SK-N-SH (cell line): ENCODE results near the gene LDB2. TPM values are rescaled to one million over a fixed set of nuclear protein-coding genes. Genes with fewer than 3 reads are reported as not detected.

Source experiments
- CTCF ChIA-PET: fragments of 300-600, 350-600 bp; formaldehyde crosslinking; extraction: SDS; loops from one replicate; lab custom pipeline; 2021; lab: Yijun Ruan, JAX
- POLR2A ChIA-PET: fragments of 350-600 bp; sonication (Branson Sonifier 250); formaldehyde crosslinking; extraction: SDS; loops from one replicate; lab custom pipeline; 2020; ENCODE audit warnings: antibody characterized with exemption, inconsistent platforms; lab: Yijun Ruan, JAX
- DNase-seq: peaks from one replicate; pipeline ENCODE4 v3.0.0; 2012
- H2AFZ ChIP-seq: fragments of 200-600 bp; sonication (generic); 2 replicates; pipeline ENCODE4 v1.8.1; 2016; ENCODE audit warnings: antibody characterized with exemption, mild to moderate bottlenecking, low read depth
- H3F3A ChIP-seq: fragments of 200-600 bp; sonication (generic); replicated peaks from 2 replicates; pipeline ENCODE3; 2016; ENCODE audit warnings: antibody characterized with exemption, mild to moderate bottlenecking; ENCODE audit not compliant: insufficient read depth
- H3K27ac ChIP-seq, 2 experiments: fragments of 200-500 bp in 1 of 2; fragments of 200-600 bp in 1 of 2; sonication (Bioruptor generic) in 1 of 2; sonication (generic), shearing (Covaris generic) in 1 of 2; 2 replicates each; pipeline versions ENCODE4 v1.5.1 to v1.6.1; 2014 to 2016; ENCODE audit warnings: low read depth in 2 of 2, inconsistent platforms in 1 of 2, low read length in 1 of 2, mild to moderate bottlenecking in 1 of 2, mixed read lengths in 1 of 2
- H3K27me3 ChIP-seq: fragments of 200-600 bp; sonication (generic), shearing (Covaris generic); 2 replicates; pipeline ENCODE4 v1.6.1; 2016; ENCODE audit warnings: mixed run types; ENCODE audit not compliant: insufficient read depth
- H3K36me3 ChIP-seq, 2 experiments: fragments of 200-500 bp in 1 of 2; fragments of 200-600 bp in 1 of 2; sonication (Bioruptor generic) in 1 of 2; sonication (generic) in 1 of 2; replicated peaks in 1 of 2; 2 replicates each; pipeline versions ENCODE3 to v1.5.1; 2014 to 2016; ENCODE audit warnings: low read length in 1 of 2, mild to moderate bottlenecking in 1 of 2; ENCODE audit not compliant: insufficient read depth in 2 of 2, control insufficient read depth in 1 of 2
- H3K4me1 ChIP-seq, 2 experiments: fragments of 200-500 bp in 1 of 2; fragments of 200-600 bp in 1 of 2; sonication (Bioruptor generic) in 1 of 2; sonication (generic), shearing (Covaris generic) in 1 of 2; 2 replicates each; pipeline versions ENCODE4 v1.5.1 to v1.6.1; 2014 to 2016; ENCODE audit warnings: low read depth in 1 of 2, low read length in 1 of 2, mixed run types in 1 of 2; ENCODE audit not compliant: insufficient read depth in 2 of 2, control insufficient read depth in 1 of 2
- H3K4me2 ChIP-seq: fragments of 200-600 bp; sonication (generic), shearing (Covaris generic); 2 replicates; pipeline ENCODE4 v1.6.1; 2017; ENCODE audit warnings: mixed run types
- H3K4me3 ChIP-seq, 2 experiments: fragments of 200-500 bp in 1 of 2; fragments of 200-600 bp in 1 of 2; sonication (Bioruptor generic) in 1 of 2; sonication (generic), shearing (Covaris generic) in 1 of 2; 2 replicates each; pipeline versions ENCODE4 v1.5.1 to v1.8.1; 2014 to 2016; ENCODE audit warnings: low read depth in 2 of 2, inconsistent platforms in 1 of 2, low read length in 1 of 2, mild to moderate bottlenecking in 1 of 2, mixed read lengths in 1 of 2, moderate library complexity in 1 of 2
- H3K79me2 ChIP-seq: fragments of 200-600 bp; sonication (generic); 2 replicates; pipeline ENCODE4 v1.8.1; 2017; ENCODE audit warnings: mild to moderate bottlenecking; ENCODE audit not compliant: insufficient read depth
- H3K9ac ChIP-seq: fragments of 200-600 bp; sonication (generic); 2 replicates; pipeline ENCODE4 v1.6.1; 2017; ENCODE audit warnings: mixed run types
- H3K9me2 ChIP-seq: fragments of 200-600 bp; sonication (generic); 2 replicates; pipeline ENCODE4 v1.6.1; 2017; ENCODE audit warnings: mixed run types
- H3K9me3 ChIP-seq: fragments of 200-600 bp; sonication (generic); 2 replicates; pipeline ENCODE4 v1.6.1; 2017; ENCODE audit warnings: mixed run types, mild to moderate bottlenecking, moderate library complexity
- H4K20me1 ChIP-seq: fragments of 200-600 bp; sonication (generic); 2 replicates; pipeline ENCODE4 v1.6.1; 2017; ENCODE audit warnings: mild to moderate bottlenecking, mixed run types; ENCODE audit not compliant: insufficient read depth
- CHD2 ChIP-seq: fragments of 150-350 bp; IDR thresholded peaks from 2 replicates; pipeline ENCODE4 v1.6.1; 2018; ENCODE audit warnings: low read length; ENCODE audit not compliant: partially characterized antibody
- EZH2phosphoT487 ChIP-seq: fragments of 200-600 bp; sonication (generic); IDR thresholded peaks from 2 replicates; pipeline ENCODE4 v1.6.1; 2017; ENCODE audit warnings: low read depth, mixed run types, mild to moderate bottlenecking, antibody characterized with exemption, moderate library complexity, borderline replicate concordance
- FOSL2 ChIP-seq: IDR thresholded peaks from 2 replicates; pipeline ENCODE4 v1.4.0; 2012; ENCODE audit warnings: low read depth, mild to moderate bottlenecking, moderate library complexity, borderline replicate concordance
- FOXJ3 ChIP-seq: sonication (generic); formaldehyde crosslinking; IDR thresholded peaks from 2 replicates; pipeline ENCODE4 v1.5.1; 2020; ENCODE audit warnings: mild to moderate bottlenecking, missing genetic modification reagents
- FOXM1 ChIP-seq: IDR thresholded peaks from 2 replicates; pipeline ENCODE4 v1.4.0; 2012; ENCODE audit warnings: low read depth, mild to moderate bottlenecking
- GATA2 ChIP-seq: sonication (generic); formaldehyde crosslinking; IDR thresholded peaks from 2 replicates; pipeline ENCODE4 v1.5.0; 2020; ENCODE audit warnings: mild to moderate bottlenecking, missing genetic modification reagents
- NRF1 ChIP-seq: IDR thresholded peaks from 2 replicates; pipeline ENCODE4 v1.6.1; 2012; ENCODE audit warnings: low read depth, mild to moderate bottlenecking, low read length
- POLR2AphosphoS5 ChIP-seq: IDR thresholded peaks from 2 replicates; pipeline ENCODE4 v1.6.1; 2012; ENCODE audit warnings: low read depth, low read length
- RAD21 ChIP-seq: IDR thresholded peaks from 2 replicates; pipeline ENCODE4 v1.6.1; 2012; ENCODE audit warnings: mild to moderate bottlenecking, low read length
- RXRA ChIP-seq: IDR thresholded peaks from 2 replicates; pipeline ENCODE4 v1.4.0; 2012; ENCODE audit warnings: low read depth, mild to moderate bottlenecking, borderline replicate concordance
- SIN3A ChIP-seq: IDR thresholded peaks from 2 replicates; pipeline ENCODE4 v1.6.1; 2012; ENCODE audit warnings: low read depth, mild to moderate bottlenecking, low read length, moderate library complexity, borderline replicate concordance
- SMC3 ChIP-seq: IDR thresholded peaks from 2 replicates; pipeline ENCODE4 v1.6.1; 2012; ENCODE audit warnings: low read depth, low read length, improper control_type of control experiment
- TAF1 ChIP-seq: IDR thresholded peaks from 2 replicates; pipeline ENCODE4 v1.6.1; 2012; ENCODE audit warnings: low read depth, mild to moderate bottlenecking, low read length, moderate library complexity, borderline replicate concordance
- TCF12 ChIP-seq: IDR thresholded peaks from 2 replicates; pipeline ENCODE4 v1.4.0; 2012
- TEAD4 ChIP-seq: IDR thresholded peaks from 2 replicates; pipeline ENCODE4 v1.4.0; 2012; ENCODE audit warnings: mild to moderate bottlenecking, borderline replicate concordance; ENCODE audit not compliant: insufficient read depth
- USF1 ChIP-seq: IDR thresholded peaks from 2 replicates; pipeline ENCODE4 v1.4.0; 2012; ENCODE audit warnings: low read depth, borderline replicate concordance
- WGBS: methylation state at CpG from one replicate; pipeline ENCODE4 v1.1.6; 2017; ENCODE audit warnings: low lambda C conversion rate; 5-methylcytosine and 5-hydroxymethylcytosine counted together
- polyA plus RNA-seq, 3 experiments: library from polyadenylated mRNA; depleted of rRNA; stranded (reverse); fragments of >200 nt; gene quantifications; 2 replicates each; pipeline ENCODE4 v1.2.3, GENCODE V29; 2012
- TF ChIP-seq, protein P1 (sequence below): IDR thresholded peaks from 2 replicates; pipeline ENCODE4 v1.4.0; 2012; ENCODE audit warnings: low read depth
- TF ChIP-seq, protein P2 (sequence below): fragments of 150-350 bp; IDR thresholded peaks from 2 replicates; pipeline ENCODE4 v1.6.1; 2017; ENCODE audit warnings: antibody characterized with exemption, low read length, low read depth, borderline replicate concordance
- TF ChIP-seq, protein P3 (sequence below): IDR thresholded peaks from 2 replicates; pipeline ENCODE4; 2012
- TF ChIP-seq, protein P4 (sequence below): fragments of 200-600 bp; sonication (generic); IDR thresholded peaks from 2 replicates; pipeline ENCODE4 v1.6.1; 2017; ENCODE audit warnings: antibody characterized with exemption, mild to moderate bottlenecking, moderate library complexity
- TF ChIP-seq, protein P5 (sequence below): fragments of 150-350 bp; IDR thresholded peaks from 2 replicates; pipeline ENCODE4 v1.6.1; 2016; ENCODE audit warnings: mild to moderate bottlenecking, low read depth, low read length

The LDB2 gene
- polyA plus RNA-seq, 1 of the 3 experiments (the other 2 are of a cell fraction) = 11.0 TPM

DNA sequence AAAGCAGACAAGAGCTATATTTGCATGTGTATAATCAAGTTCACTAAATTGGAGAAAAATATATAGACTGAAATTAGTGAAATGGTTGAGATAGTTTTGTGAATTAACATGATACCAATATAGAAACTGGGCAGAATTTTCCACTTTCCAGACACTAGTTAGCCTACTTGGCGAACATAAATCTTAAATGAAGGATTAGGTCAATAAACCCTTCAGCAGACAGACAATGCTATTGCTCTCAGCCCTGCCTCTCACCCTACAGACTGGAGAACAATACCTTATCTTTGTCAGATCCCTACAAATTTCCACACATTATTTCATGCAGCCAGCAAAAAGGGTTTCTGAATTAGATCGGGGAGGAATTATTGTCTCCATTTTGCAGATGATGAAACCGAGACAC, 435.8 kb downstream of the LDB2 start:
- ChIA-PET CTCF (no interaction called here), POLR2A (no interaction called here)
- Histone ChIP-seq H3K9me3 (no peaks in the 10 kb centered on the region), H3K9ac (no peak overlapping the region), H3K9me2 (no peaks in the 10 kb centered on the region), H3K4me1 (no peaks in the 10 kb centered on the region), H3K4me3 (no peak overlapping the region), H3K79me2 (no peaks in the 10 kb centered on the region), H3K36me3 (no peaks in the 10 kb centered on the region), H3K27ac (no peak overlapping the region), H4K20me1 (no peaks in the 10 kb centered on the region), H3F3A (no peaks in the 10 kb centered on the region), H3K4me2 (no peak overlapping the region), H2AFZ (no peak overlapping the region), H3K27me3 (no peaks in the 10 kb centered on the region)
- TF ChIP-seq FOSL2 (no peak), RAD21 (no peak), TAF1 (no peak), SIN3A (no peak), SMC3 (no peak), TEAD4 (no peak), FOXM1 (no peak)
- TF ChIP-seq, protein P1, sequence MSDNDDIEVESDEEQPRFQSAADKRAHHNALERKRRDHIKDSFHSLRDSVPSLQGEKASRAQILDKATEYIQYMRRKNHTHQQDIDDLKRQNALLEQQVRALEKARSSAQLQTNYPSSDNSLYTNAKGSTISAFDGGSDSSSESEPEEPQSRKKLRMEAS = no peak
- TF ChIP-seq, protein P2, sequence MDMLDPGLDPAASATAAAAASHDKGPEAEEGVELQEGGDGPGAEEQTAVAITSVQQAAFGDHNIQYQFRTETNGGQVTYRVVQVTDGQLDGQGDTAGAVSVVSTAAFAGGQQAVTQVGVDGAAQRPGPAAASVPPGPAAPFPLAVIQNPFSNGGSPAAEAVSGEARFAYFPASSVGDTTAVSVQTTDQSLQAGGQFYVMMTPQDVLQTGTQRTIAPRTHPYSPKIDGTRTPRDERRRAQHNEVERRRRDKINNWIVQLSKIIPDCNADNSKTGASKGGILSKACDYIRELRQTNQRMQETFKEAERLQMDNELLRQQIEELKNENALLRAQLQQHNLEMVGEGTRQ = no peak
- TF ChIP-seq, protein P3, sequence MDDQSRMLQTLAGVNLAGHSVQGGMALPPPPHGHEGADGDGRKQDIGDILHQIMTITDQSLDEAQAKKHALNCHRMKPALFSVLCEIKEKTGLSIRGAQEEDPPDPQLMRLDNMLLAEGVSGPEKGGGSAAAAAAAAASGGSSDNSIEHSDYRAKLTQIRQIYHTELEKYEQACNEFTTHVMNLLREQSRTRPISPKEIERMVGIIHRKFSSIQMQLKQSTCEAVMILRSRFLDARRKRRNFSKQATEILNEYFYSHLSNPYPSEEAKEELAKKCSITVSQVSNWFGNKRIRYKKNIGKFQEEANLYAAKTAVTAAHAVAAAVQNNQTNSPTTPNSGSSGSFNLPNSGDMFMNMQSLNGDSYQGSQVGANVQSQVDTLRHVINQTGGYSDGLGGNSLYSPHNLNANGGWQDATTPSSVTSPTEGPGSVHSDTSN = no peak
- TF ChIP-seq, protein P4, sequence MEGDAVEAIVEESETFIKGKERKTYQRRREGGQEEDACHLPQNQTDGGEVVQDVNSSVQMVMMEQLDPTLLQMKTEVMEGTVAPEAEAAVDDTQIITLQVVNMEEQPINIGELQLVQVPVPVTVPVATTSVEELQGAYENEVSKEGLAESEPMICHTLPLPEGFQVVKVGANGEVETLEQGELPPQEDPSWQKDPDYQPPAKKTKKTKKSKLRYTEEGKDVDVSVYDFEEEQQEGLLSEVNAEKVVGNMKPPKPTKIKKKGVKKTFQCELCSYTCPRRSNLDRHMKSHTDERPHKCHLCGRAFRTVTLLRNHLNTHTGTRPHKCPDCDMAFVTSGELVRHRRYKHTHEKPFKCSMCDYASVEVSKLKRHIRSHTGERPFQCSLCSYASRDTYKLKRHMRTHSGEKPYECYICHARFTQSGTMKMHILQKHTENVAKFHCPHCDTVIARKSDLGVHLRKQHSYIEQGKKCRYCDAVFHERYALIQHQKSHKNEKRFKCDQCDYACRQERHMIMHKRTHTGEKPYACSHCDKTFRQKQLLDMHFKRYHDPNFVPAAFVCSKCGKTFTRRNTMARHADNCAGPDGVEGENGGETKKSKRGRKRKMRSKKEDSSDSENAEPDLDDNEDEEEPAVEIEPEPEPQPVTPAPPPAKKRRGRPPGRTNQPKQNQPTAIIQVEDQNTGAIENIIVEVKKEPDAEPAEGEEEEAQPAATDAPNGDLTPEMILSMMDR = no peak
- no peak for DNase-seq
- 47% methylated on average over 3 of the region's 3 CpGs for WGBS

DNA sequence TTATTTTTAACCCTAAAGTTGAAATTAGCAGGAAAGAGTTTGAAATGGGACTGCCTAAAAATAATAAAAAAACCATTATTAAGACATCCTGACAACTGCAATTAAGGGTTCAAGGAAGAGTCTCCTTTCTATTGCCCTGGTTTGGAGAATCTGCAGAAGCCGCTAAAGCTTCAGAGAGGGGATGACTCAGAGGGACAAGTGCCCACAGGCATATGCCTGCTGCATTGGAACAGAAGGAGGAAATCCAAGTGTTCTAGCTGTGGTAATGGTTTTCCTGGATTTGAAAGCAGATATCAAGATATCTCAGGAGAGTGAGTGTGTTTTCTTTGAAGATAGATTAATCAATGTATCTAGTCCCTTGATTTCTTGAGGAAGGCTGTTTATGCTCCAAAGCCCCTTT, 437.1 kb downstream of the LDB2 start:
- Histone ChIP-seq H3K27ac (no peak overlapping the region), H2AFZ (no peak overlapping the region), H3K4me3 (no peak overlapping the region), H3K9ac (no peak overlapping the region), H3K4me2 (no peak overlapping the region), H3F3A (no peaks in the 10 kb centered on the region), H3K36me3 (no peaks in the 10 kb centered on the region), H4K20me1 (no peaks in the 10 kb centered on the region), H3K79me2 (no peaks in the 10 kb centered on the region), H3K27me3 (no peaks in the 10 kb centered on the region), H3K4me1 (no peaks in the 10 kb centered on the region), H3K9me3 (no peaks in the 10 kb centered on the region), H3K9me2 (no peaks in the 10 kb centered on the region)
- WGBS = 40% methylated on average over 1 of the region's 1 CpG
- CTCF ChIA-PET = no interaction called here
- POLR2A ChIA-PET = no interaction called here
- no peak for DNase-seq
- TF ChIP-seq EZH2phosphoT487 (no peak), GATA2 (no peak), FOXJ3 (CRISPR knock-in tag) (no peak), FOSL2 (no peak), CHD2 (no peak), TAF1 (no peak), POLR2AphosphoS5 (no peak), RXRA (no peak), NRF1 (no peak), TEAD4 (no peak), TCF12 (no peak), USF1 (no peak)
- TF ChIP-seq, protein P2 = no peak
- TF ChIP-seq, protein P5, sequence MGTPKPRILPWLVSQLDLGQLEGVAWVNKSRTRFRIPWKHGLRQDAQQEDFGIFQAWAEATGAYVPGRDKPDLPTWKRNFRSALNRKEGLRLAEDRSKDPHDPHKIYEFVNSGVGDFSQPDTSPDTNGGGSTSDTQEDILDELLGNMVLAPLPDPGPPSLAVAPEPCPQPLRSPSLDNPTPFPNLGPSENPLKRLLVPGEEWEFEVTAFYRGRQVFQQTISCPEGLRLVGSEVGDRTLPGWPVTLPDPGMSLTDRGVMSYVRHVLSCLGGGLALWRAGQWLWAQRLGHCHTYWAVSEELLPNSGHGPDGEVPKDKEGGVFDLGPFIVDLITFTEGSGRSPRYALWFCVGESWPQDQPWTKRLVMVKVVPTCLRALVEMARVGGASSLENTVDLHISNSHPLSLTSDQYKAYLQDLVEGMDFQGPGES = no peak
